SKM-1 (cell line): ENCODE data around the gene MAPKBP1.

ENCODE experiments used
- DNase-seq: peaks from one replicate; lab custom pipeline; 2025; ENCODE audit not compliant: unreplicated experiment; lab: John Stamatoyannopoulos, UW

MAPKBP1 gene

DNA sequence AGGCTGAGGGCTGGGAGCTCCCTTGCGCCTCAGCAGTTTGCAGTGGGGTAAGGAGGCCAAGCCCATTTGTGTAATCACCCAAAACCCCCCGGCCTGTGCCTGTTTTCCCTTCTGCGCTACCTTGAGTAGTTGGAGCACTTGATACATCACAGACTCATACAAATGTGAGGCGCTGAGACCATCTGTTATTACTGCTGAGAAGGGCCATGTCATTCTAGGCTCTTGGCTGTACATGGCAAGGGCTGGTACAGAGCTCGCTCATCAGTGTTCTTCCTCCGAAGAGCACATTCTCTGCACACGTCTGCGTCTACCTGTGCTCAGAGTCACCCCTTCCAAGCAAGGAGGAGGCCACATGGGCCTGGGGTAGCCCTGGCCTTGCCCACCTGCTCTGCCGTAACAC is 73.7 kb downstream of the MAPKBP1 start:
- no peak for DNase-seq

DNA sequence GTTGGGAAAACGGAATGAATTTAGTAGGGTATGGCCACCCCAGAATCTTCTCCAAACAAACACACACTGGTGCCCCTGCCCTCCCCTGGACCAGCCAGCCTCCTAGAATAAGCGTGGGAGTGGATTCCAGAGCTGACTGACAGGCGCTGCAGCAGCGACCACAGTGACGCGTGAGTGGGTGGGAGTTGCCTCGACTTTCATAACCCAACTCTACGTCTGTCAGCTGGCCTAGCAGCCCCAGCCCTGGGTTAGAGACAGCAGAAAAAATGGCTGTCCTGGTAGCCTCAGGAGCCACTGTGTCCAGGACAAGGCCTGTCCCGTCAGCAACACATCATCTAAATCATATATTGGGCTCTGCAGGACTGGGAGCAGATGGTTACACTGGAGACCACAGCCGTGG is 74.3 kb downstream of the MAPKBP1 start:
- no peak for DNase-seq

DNA sequence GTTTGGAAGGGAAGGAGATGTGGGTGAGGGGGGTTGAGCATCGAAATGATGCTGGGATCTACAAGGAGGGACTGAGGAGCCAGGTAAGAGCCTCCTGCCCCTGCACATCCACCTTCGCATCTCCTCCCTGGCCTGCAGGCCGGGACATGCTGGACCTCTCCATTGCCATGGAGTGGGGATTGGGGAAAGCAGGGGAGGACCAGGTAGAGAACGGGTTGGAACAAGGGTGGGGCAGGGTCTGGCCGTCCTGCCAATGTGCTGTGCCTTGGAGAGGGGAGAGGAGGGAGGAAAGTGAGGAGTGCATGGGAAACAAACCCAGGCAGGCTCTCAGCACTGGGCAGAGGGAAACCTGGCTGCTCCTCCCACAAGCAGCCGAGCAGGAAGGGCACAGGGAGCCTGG is 74.9 kb downstream of the MAPKBP1 start:
- no peak for DNase-seq

DNA sequence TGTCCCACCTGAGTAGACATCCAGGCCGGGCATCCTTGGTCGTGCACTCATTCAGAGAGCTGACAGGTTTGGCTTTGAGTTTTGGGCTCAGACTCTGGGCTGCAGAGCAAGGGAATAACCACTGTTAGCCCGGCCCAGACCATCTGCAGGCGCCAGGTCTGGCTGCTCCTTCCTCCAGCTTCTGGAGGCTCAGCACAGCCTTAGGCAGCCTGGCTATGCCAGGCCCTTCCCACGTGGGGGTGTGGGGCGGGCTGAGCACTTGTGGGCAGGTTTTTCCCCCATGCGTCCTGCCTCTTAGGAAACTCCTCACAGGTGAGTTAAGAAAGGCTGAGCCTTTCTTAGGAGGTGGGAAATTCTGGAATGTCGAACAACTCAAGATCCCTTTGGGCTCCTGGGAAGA is 75.6 kb downstream of the MAPKBP1 start:
- no peak for DNase-seq

DNA sequence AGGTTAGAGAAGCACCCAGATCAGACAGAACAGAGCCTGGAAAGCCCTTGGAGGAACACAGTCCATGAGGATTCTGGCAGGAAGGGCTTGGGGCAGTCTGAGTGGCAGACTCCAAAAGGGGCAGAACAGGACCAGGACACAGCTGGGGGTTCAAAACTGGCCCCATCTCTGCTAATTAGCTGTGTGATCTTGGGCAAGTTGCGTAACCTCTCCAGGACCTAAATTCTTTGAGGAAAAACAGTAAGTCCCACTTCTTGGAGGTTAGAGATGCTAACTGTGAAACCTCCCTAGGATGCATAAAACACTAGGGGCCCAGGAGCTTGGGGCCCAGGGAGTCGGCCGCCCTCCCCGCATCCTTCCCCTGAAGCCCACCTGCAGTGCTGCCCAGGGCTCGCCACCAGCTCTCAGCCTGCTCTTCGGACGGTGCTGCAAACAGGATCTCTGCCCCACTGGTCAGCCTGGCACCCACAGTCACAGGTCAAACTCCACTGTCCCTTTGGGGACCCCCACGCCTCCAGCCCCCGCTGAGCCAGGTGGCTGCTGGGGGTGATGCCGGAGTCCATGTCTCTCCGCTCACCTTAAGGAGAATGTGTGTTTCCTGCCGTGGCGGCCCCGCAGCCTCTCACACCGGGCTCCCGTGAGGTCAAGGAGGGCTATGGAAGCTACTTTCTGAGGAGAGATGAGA is 76.3 kb downstream of the MAPKBP1 start:
- DNase-seq: no peak

DNA sequence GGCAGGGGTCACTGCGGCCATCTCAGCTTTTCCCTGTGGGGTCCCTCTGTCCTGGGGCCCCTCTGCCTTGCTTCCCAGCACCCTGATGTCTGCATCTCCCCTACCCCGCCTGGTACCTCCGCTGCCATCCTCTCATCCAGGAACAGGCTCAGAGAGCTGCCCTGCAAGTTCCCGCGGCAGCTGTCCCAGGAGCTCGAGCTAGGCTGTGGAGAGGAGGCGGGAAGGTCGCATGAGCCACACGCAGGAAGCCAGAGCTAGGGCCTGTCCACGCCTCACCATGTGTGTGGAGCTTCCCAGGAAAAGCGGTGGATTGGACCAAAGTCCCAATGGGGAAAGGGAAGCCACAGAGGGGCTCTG is 76.9 kb downstream of the MAPKBP1 start:
- no peak for DNase-seq

DNA sequence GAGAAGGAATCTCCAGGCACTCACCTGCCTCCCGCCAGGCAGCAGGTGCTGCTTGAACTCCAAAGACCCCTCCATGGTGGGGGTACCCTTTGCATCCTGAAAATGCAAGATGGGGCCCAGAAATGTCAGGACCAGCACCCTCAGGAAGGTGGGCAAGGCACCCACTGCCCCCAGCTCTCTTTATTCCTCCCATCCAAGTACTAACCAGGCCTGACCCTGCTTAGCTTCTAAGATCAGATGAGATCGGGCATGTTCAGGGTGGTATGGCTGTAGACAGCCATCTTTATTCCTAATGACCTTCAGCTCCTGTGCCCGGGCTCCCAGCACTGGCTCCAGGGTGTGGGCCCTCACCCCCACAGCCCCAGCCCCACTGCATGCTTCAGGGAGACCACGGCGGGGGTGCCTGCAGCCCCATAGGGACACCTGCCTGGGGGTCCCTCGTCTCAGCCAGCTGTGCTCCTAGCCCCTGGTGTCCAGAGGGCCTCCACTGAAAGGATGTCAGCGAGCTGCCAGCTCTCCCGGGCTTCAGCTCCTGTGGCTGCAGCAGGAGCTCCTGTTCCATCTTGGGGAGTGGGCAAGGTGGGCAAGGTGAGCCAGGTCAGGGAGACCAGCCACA is 77.6 kb downstream of the MAPKBP1 start:
- no peak for DNase-seq

DNA sequence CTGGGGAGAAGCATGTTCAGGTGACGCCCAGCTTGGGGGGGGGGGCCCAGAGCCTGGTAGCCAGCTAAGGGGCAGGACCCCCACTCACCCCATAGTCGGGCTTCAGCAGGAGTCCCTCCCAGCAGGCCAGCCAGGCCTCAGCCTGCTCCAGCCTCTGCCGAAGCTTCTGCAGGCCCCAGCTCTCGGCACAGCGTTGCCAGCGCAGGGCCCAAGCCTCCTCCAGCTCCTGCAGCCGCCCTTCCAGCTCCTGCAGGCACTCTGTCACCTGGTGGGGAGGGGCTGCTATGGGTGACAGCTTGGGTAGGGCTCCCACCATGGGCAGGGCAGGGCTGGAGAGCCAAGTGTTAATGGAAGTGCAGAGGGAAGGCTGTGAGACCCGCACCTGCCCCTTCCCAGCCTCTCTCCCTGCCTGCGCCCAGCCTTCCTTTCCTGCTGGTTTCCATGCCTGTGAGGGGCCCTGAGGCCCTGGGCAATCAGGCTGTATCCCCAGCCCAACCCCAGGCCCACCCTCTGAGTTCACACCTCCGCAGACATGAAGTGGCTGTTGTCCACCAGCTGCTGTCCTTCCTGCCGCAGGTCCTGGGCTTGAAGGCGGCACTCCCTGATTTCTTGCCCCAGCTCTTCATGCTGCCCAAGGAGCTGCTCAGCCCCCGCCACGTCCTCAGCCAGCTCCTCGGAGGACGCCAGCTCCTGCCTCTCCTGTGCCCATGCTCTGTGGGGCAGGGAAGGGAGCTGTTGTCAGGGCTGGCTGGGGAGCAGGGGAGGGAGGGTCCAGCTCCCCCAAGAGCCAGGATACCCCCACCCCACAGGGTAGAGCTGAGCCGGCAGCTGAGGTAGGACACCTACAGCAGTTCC is 78.7 kb downstream of the MAPKBP1 start:
- no peak for DNase-seq

DNA sequence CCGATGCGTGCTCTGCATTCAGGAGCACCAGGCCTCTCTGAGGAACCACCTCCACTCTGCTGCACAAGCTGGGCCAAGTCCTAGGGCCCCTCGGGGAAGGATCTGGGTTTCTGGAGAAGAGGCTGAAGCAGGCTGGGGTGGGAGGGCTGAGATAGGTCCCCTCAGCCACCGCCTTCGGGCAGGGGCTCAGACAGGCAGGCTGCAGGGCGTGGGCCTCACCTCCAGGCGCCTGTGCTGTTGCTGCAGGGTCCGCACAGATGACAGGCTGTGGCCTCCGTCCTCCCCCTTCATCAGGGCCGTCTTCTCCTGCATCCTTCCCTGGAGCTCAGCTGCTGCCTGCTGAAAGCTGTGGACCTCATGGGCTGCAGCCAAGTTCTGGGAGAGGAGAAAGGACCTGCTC is 79.5 kb downstream of the MAPKBP1 start:
- DNase-seq: no peak

DNA sequence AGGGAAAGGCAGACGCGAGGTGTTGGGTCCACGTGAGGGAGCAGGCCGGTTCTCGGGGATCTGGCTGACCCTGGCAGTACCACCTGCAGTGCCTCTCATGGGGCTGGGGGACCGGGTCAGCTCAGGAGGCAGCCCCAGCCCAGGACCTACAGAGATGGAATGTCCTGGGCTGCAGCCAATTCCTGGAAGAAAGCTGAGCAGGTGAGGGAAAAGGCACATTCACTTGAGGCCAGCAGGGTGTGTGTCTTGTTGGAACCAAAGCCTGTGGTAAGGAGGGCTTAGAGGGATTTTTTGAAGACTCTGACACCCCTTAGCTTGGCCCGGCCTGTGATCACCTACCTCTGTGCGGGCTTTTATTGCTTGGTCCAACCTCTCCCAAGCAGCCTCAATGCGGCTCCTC is 80.2 kb downstream of the MAPKBP1 start:
- no peak for DNase-seq

DNA sequence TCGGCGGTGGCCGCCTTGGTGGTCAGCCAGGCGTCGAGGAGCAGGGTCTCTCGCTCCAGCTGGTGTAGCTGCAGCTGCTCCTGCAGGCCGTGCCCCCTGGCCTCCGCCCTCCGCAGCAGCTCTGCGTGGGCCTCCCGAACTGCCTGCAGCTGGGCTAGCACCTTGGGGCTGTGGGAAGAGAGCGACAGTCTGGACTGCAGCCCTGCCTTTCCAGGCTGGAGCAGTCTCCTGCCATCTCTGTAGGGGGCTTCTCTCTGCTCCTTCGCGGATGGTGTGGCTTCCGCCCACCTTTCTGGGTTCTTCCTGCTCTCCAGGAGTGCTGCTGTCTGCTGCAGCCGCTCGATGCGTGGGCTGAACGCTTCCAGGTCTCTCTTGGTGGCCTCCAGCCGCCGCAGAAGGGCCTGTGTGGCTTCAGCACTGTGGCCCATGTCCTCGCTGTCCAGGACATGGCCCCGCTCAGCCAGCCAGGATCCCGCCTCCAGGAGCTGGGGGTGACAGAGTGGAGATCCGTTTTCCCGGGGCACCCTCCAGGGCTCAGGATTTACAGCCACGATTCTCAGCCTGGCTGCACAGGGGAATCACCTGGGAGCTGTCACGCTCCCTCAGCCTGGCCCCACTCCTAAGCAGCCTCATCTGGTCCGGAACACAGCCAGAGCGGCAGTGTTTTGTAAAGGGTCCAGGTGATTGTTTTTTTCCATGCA is 81.1 kb downstream of the MAPKBP1 start:
- DNase-seq: no peak

DNA sequence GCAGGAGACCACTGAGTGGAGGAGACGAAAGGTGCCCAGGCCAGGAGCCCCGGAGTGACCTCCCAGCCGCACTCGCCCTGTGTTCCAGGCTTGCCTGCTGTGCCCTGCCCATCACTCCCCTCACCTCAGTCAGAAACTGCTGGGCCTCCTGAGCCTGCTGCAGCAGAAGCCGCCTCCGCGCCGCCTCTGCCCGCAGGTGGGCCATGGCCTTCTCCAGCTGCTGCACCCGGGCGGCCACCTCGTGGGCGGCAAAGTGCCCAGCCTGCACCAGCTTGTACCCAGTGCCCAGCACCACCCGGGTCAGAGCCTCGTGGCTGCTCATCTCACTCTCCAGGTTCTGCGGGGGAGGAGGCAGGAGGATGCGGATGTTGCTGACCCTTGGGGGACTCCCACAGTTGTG is 82.0 kb downstream of the MAPKBP1 start:
- no peak for DNase-seq

DNA sequence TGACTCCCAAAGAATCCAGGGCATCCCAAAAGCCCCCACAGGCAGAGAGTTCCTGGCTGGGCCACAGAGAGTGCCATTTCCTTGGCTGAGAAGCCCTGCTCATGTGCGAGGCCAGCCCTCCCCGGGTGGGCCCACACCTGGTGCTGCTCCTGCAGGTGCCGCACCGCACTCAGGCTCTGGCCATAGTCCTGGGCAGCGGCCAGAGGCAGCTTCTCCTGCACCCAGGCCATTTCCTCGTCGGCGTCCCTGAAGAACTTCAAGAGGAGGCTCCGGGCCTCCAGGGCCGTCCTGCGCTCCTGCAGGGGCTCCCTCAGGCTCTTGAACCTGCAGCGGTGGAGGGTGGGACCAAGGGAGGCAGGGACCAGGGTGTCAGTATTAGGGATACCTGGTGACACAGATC is 82.4 kb downstream of the MAPKBP1 start:
- no peak for DNase-seq

DNA sequence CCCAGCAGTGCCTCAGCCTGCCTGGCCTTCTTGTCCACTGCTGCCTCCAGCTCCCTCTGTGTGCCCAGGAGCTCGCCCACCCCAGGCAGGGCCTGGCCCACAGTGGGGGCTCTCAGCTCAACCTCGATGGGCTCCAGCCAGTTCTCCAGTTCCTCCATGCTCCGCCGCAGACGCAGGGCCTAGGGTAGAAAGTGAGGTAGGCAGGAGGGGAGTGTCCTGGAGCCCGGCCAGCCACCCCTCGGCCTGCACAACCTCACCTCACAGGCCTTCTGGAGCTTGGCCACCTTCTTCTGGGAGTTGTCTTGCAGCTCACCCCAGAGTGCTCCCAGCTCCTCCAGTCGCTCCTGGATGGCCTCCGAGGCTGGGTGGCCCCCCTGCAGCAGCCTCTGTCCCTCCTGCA is 83.0 kb downstream of the MAPKBP1 start:
- no peak for DNase-seq

DNA sequence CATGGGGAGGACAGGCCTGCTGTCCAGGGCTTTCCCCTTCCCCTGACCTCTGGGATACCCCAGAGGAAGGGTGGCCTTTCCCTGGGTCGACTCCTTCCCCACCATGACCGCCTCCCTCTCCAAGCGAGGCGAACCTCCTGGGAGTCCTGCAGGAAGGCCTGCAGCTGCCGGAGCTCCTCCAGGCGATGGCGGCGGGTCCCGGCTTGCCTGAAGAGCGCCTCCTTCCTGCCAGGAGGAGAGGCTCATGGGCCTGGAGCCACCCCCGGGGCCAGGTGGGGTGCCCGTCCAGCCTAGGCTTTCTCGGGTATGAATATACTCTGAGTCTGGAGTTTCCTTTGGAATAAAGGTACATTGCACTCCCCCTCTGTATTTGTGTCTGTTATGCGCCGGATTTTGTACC is 84.5 kb downstream of the MAPKBP1 start:
- no peak for DNase-seq

DNA sequence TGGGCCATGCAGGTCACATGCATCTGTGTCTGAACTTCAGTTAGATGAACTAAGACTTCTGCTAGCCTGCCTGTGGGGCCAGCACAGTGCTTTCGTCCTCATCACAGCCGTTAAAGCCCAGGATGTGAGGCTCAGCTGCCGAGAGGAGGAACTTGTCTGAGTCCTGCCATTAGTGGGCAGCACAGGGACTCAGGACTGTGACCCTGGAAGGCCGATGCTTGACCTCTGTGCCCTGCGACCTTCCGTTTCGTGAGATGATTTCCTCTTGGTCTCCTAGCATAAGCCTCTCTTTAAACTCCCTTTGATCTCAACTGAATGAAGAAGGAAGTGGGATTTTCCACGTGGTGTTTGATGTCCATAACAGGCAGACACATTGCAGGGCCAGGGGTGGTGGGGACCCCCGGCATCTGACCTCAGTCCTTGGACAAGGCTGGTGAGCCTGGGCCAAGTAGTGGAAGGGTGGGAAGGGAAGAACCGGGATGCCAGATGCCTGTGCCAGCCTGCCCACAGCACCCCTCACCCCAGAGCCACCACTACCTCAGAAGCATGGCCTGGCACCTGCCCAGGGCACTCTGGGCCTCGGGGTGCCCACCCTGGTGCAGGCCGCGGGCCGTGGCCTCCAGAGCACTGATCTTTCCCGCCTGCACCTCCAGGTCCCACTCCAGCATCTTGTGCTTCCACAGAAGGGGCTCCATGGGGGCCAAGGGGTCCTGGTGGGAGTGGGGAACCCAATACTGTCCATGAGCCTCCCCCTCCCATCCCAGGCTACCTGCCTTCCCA is 86.0 kb downstream of the MAPKBP1 start:
- peak; percentile 14 for DNase-seq

DNA sequence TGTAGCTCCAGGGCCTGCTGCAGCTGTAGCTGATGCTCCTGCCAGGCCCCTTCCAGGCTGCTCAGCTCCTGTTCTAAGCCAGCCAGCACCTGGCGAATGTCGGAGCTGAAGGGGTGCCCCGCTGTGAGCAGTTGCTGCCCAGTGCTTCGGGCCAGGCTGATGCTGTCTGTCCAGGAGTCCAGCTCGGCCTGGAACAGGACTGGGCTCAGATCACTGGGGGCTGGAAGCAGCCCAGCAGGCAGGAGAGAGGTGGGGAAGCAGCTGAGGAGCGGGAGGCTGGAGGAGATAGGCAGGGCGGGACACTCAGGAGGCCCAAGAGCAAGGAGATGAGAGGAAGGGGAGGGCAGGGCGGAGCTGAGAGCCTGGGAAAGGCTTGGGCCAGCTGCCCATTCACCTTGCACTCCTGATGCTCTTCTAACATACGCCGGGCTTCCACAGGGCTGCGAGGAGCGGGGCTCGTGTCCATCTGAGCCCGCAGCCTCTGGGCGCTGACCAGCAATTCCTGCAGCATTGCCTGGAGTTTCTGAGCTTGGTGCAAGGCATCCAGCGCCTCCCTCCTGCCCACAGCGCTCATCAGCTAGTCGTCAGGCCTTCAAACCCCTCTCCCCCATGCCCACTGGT is 87.6 kb downstream of the MAPKBP1 start:
- DNase-seq: no peak

DNA sequence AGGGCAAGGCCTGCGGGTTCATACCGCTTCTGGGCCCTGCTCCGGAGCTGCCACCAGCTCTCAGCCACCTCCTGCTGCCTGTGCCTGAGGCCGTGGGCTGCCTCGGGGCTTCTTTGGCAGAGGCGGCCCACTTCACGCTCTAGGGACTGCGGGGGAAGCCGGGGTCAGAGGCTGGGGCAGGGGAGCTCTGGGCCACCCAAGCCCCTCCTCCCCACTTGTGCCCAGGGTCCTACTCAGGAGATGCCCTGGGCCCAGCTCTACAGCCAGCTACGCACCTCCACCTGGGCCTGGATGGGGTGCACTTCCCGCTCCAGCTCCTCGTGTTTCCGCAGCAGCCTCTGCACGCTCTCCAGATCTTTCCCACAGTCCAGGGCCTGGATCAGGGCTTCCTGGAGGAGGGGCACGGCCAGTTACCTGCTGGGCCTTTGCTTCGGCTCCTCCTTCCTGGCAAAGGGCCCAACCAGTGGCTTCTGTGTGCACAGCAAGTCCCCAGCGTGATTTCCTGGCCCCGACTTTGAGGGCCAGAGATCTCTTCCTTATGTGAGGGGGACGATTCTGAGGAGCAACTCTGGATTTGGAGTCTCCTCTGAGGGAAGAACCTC is 88.3 kb downstream of the MAPKBP1 start:
- DNase-seq: no peak

DNA sequence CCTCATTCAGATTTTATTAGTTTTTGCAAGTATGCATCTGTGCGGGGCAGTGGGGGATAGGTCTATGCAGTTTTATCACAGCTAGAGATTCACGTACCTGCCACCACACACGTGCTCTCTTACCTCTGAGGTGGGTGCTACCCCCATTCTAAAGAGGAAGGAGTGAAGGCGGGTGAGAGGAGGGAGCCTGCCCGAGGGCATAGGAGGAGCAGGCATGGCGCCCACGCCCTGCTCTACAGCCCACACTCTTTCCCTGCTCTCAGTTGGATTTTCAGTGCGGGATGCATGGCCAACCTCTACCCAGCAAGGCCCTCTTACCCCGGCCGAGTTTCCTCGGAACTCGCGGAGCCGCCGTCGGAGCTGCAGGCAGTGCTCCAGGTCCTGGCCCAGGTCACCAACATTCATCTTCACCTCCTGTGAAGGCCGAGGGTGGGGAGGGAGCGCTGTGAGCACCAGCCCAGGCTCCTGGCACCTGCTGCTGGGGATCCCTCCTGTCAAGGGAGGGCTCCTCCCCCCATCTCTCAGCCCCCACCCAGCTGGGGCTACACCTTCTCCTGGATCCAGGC is 91.3 kb downstream of the MAPKBP1 start:
- DNase-seq: no peak

DNA sequence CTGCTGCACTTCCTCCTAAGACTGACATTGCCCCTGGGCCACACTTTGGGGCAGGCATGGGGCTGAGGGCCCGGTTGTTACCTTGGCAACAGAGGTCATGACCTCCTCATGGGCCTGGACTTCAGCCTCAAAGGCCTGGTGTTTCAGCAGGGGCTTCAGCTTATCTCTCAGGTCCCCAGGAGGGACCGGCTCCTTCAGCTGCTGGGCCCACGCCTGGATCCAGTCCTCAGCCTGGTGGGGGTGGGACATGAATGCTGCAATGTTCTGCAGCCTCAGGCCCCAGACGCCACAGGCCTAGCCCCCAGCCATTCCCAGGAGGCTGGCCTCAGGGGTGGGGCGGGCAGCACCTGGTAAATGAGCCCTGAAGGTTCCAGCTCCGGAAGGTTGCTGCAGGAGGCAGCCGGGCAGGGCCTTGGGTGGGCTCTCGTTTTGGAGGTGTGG is 92.0 kb downstream of the MAPKBP1 start:
- no peak for DNase-seq
